ENCODE measurements around the gene MED9.
"Not testable (repeated sequence)": the region's sequence is repeated elsewhere in the genome, so short reads cannot be mapped to it uniquely, and the experiment has no call there.

The MED9 gene

GRCh38 chr17:17476865-17477467 is at the start of gene MED9:
Gene MED9, plus strand, starts transcription at chr17:17477000. Its CDS starts 42 bp downstream, at chr17:17477042.
- FAIRE-seq, result no peak

- FAIRE-seq, result no peak
Measured at GRCh38 chr17:17429222-17429621, 47.6 kb upstream of the MED9 start.

GRCh38 chr17:17430924-17431323 is 45.9 kb upstream of the MED9 start:
- not testable (repeated sequence) for FAIRE-seq

GRCh38 chr17:17431605-17432004 is 45.2 kb upstream of the MED9 start:
- FAIRE-seq, result no peak

- FAIRE-seq, result no peak
Measured at GRCh38 chr17:17433000-17433703, 43.6 kb upstream of the MED9 start.

- no peak for FAIRE-seq
Measured at GRCh38 chr17:17434477-17434876, 42.3 kb upstream of the MED9 start.

GRCh38 chr17:17435323-17435722 is 41.5 kb upstream of the MED9 start:
- no peak for FAIRE-seq

- no peak for FAIRE-seq
Measured at GRCh38 chr17:17437461-17437860, 39.3 kb upstream of the MED9 start.

- no peak for FAIRE-seq
Measured at GRCh38 chr17:17437893-17438292, 38.9 kb upstream of the MED9 start.

- no peak for FAIRE-seq
Measured at GRCh38 chr17:17440010-17440843, 36.6 kb upstream of the MED9 start.

GRCh38 chr17:17440938-17441675 is 35.7 kb upstream of the MED9 start:
- no peak for FAIRE-seq

GRCh38 chr17:17443173-17443572 is 33.6 kb upstream of the MED9 start:
- FAIRE-seq, result no peak

- FAIRE-seq, result no peak
Measured at GRCh38 chr17:17445296-17445924, 31.4 kb upstream of the MED9 start.

- FAIRE-seq, result no peak
Measured at GRCh38 chr17:17445925-17446665, 30.7 kb upstream of the MED9 start.

GRCh38 chr17:17446666-17447155 is 30.1 kb upstream of the MED9 start:
- no peak for FAIRE-seq

GRCh38 chr17:17447264-17447663 is 29.5 kb upstream of the MED9 start:
- FAIRE-seq, result no peak

GRCh38 chr17:17448076-17448475 is 28.7 kb upstream of the MED9 start:
- FAIRE-seq, result no peak

GRCh38 chr17:17448723-17449122 is 28.1 kb upstream of the MED9 start:
- FAIRE-seq, result no peak

GRCh38 chr17:17453088-17453487 is 23.7 kb upstream of the MED9 start:
- no peak for FAIRE-seq

GRCh38 chr17:17454276-17454675 is 22.5 kb upstream of the MED9 start:
- FAIRE-seq, result no peak

- not testable (repeated sequence) for FAIRE-seq
Measured at GRCh38 chr17:17454700-17455099, 22.1 kb upstream of the MED9 start.

- FAIRE-seq, result no peak
Measured at GRCh38 chr17:17455173-17455572, 21.6 kb upstream of the MED9 start.
